ENCODE results near the gene CXCL12. TPM values are rescaled to one million over a fixed set of nuclear protein-coding genes. Genes with fewer than 3 reads are reported as not detected.

The CXCL12 gene
- polyA plus RNA-seq, 1 of the 3 experiments (the other 2 are of a cell fraction), result 4.7 TPM

DNA sequence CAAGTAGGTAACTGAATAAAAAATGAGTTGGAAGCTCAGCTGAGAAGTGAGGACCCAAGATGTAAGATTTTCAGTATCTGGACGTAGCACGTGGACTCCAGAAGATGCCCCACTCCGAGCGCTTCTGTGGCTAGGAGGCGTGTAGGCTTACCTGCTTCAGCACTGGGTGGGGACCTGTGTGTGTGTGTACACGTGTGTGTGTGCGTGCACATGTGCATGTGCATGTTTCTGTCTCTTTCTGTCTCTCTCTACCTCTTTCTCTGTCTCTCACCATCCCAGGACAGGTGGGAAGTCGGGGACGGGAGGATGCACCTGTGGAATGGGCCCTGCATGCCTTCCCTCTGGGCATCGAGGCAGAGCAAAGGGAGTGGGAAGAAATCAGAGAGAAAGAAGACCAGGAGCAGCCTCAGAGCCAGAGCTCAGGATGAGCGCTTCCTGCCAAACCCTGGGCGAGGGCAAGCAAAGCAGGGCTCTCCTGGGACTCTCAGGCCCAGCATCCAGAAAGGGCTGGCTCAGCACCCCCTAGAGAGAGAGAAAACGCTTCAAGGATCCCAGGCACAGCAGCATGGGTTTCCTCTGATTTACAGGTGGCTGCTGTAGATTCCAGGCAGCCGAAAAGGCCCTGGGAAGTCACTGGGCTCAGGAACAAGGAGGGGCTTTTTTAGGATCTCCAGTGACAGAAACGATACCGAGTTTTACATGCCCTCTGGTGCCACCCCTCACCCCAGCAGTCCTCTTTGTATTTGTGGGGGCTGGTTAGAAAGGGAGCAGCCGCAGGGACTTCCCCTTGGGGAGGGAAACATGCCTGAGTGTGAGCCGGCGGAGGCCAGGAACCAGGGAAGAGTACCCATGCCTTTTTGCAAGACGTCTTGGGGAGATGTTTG lies 28.5 kb downstream of the CXCL12 start (continued):
- TF ChIP-seq, protein P1, sequence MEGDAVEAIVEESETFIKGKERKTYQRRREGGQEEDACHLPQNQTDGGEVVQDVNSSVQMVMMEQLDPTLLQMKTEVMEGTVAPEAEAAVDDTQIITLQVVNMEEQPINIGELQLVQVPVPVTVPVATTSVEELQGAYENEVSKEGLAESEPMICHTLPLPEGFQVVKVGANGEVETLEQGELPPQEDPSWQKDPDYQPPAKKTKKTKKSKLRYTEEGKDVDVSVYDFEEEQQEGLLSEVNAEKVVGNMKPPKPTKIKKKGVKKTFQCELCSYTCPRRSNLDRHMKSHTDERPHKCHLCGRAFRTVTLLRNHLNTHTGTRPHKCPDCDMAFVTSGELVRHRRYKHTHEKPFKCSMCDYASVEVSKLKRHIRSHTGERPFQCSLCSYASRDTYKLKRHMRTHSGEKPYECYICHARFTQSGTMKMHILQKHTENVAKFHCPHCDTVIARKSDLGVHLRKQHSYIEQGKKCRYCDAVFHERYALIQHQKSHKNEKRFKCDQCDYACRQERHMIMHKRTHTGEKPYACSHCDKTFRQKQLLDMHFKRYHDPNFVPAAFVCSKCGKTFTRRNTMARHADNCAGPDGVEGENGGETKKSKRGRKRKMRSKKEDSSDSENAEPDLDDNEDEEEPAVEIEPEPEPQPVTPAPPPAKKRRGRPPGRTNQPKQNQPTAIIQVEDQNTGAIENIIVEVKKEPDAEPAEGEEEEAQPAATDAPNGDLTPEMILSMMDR (IDR thresholded peaks at IDR 0.05), result no peak

DNA sequence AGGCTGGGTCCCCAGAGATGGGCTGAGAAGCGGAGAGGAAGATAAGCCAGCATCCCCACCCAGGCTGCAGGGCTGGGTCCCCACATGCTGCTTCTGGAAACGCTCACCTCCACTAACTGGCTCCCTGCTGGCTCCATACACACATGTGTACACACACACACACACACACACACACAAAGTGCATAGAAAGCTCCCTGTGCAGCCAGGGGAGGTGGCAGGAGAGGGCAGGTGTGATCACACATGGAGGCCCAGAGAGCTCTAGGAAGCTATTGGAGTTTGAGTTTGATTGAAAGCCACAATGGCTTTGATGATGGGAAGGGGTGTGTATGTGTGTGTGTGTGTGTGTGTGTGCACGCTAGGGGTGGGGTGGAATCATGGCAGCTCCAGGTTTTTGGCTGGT lies 29.3 kb downstream of the CXCL12 start:
- TF ChIP-seq RAD21 (IDR thresholded peaks at IDR 0.05; ENCODE audit: low read length) (no peak), MXI1 (IDR thresholded peaks at IDR 0.05; ENCODE audit: low read depth, low read length) (no peak), GATA2 (CRISPR knock-in tag; IDR thresholded peaks at IDR 0.05) (no peak), FOSL2 (IDR thresholded peaks at IDR 0.05; ENCODE audit: borderline replicate concordance, low read depth) (no peak), FOXJ3 (CRISPR knock-in tag; IDR thresholded peaks at IDR 0.05) (no peak), GABPA (IDR thresholded peaks at IDR 0.05; ENCODE audit: low read depth) (no peak), YY1 (IDR thresholded peaks at IDR 0.05; ENCODE audit: low read depth) (no peak), EZH2phosphoT487 (IDR thresholded peaks at IDR 0.05; ENCODE audit: borderline replicate concordance, low read depth) (no peak), NRF1 (IDR thresholded peaks at IDR 0.05; ENCODE audit: low read depth, low read length) (no peak), TEAD4 (IDR thresholded peaks at IDR 0.05; ENCODE audit: borderline replicate concordance, insufficient read depth) (no peak), TAF1 (IDR thresholded peaks at IDR 0.05; ENCODE audit: borderline replicate concordance, low read depth, low read length) (no peak), TCF12 (IDR thresholded peaks at IDR 0.05) (no peak)
- TF ChIP-seq, protein P2, sequence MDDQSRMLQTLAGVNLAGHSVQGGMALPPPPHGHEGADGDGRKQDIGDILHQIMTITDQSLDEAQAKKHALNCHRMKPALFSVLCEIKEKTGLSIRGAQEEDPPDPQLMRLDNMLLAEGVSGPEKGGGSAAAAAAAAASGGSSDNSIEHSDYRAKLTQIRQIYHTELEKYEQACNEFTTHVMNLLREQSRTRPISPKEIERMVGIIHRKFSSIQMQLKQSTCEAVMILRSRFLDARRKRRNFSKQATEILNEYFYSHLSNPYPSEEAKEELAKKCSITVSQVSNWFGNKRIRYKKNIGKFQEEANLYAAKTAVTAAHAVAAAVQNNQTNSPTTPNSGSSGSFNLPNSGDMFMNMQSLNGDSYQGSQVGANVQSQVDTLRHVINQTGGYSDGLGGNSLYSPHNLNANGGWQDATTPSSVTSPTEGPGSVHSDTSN (IDR thresholded peaks at IDR 0.05), result no peak
- TF ChIP-seq, protein P1 (IDR thresholded peaks at IDR 0.05), result no peak
- Histone ChIP-seq H3K9me2 (no peaks in the 10 kb centered on the region), H3K9ac (no peak overlapping the region), H3K36me3 (replicated peaks in 1 of 2; ENCODE audit: control insufficient read depth in 1 of 2, insufficient read depth in 2 of 2, low read length in 1 of 2) (no peaks in the 10 kb centered on the region), H3K9me3 (no peaks in the 10 kb centered on the region), H3K27me3 (ENCODE audit: insufficient read depth) (no peaks in the 10 kb centered on the region), H3K4me3 (ENCODE audit: low read depth in 2 of 2, low read length in 1 of 2) (no peak overlapping the region), H3K79me2 (ENCODE audit: insufficient read depth) (no peaks in the 10 kb centered on the region), H3K4me2 (no peak overlapping the region), H3K4me1 (ENCODE audit: control insufficient read depth in 1 of 2, insufficient read depth in 2 of 2, low read depth in 1 of 2, low read length in 1 of 2) (no peaks in the 10 kb centered on the region; a peak in 1 of 4 replicates), H3K27ac (ENCODE audit: low read depth in 2 of 2, low read length in 1 of 2) (no peak overlapping the region), H4K20me1 (ENCODE audit: insufficient read depth) (no peaks in the 10 kb centered on the region), H3F3A (replicated peaks; ENCODE audit: insufficient read depth) (no peaks in the 10 kb centered on the region), H2AFZ (ENCODE audit: low read depth) (no peak overlapping the region)
- WGBS (ENCODE audit: low lambda C conversion rate), result 23% methylated on average over 2 of the region's 3 CpGs
- CTCF ChIA-PET, result interaction anchor here (1.2 kb wide), 1 partner anchor 12 kb away, joined by 3 read pairs; no protein-coding TSS in a partner anchor
- POLR2A ChIA-PET, result no interaction called here
- no peak for DNase-seq
